HG03354 (cell line): ENCODE data around the gene ZDHHC18.
"Not testable (repeated sequence)": the region's sequence is repeated elsewhere in the genome, so short reads cannot be mapped to it uniquely, and the experiment has no call there.

Experiments
- ATAC-seq: cut with Tn5 transposase; IDR thresholded peaks from one replicate; pipeline ENCODE4 v1.9.1; 2021; ENCODE audit warnings: mild to moderate bottlenecking; ENCODE audit not compliant: unreplicated experiment, poor library complexity, severe bottlenecking

ZDHHC18 gene

DNA sequence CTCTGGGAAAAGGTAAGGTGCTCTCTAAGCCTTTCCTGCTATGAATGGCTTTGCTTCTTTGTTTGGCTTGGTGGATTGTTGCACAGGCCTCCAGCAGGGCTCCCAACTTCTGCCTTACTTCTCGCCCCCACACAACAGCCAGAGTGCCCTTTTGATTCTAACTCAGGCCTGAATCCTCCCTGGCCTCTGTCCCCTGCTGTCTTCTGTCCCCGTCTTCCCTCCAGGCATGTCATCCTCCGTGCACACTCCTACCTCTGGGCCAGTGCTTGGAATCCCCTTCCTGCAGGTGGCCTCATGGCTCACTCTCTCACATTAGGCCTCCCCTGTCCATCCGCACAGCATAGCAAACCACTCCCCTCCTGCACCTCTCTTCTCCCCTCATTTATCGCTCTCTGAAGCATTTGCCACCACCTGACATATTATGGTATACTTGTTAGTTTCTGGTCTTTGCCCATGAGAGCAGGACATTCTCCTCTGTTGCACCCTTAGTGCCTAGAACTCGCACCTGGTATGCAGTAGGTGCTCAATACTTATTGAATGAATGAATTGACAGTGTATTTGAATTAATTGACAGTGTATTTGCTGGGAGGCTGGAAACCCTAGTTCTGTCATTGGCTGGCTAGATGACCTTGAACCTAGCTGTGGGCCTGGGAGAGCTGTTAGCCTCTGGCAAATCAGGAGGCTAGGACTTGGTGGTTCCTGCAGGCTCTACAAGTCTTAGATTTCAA, 2.9 kb downstream of the ZDHHC18 start:
- no peak for ATAC-seq

DNA sequence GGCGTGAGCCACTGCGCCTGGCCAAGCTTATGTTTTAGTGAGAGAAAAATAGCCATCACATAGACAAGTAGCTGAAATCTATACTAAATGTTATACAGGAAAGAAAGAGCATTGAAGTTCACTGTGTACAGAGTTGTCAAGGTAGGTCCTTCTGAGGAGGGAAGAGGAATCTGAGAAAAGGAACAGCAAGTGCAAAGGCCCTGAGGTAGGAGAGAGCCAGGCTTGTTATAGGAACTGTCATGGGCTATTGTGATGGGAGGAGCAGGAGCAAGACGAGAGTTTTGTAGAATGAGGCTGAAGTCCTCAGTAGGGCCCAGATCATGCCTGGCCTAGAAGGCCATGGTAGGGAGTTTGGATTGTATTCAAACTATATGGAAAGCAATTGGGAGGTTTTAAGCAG, 4.6 kb downstream of the ZDHHC18 start:
- no peak for ATAC-seq

DNA sequence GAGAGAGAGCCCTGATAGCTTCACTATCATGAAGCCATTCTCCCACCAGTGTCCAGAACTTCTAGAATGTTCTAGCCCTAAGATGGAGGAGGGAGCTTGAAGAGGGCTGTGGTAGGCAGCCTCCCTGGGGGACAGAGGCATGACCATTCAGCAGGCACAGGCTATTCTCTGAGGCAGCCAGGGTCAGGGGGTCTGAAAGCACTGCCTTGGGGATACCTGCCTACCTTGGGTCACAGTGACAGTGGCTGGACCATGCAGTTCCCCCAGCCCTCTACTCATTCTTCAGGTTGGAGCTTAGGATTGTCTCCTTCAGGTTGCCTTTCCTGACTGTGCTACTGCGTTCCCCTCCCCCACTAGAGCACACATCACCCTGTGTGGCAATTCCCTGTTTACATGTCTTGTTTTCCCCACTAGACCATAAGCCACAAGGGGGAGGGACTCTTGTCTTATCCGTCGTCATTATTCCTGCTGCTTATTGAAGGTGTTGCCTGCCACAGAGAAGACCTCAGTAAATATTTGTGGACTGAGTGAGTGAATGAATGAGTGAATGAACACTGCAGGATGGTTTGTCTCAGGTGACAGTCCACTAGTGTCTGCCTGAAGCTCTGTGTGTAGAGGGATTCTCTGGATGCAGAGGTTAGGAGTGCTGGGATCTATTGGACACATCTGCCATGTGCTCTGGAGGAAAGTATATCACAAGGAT, 5.2 kb downstream of the ZDHHC18 start:
- no peak for ATAC-seq

GRCh38 chr1:26832249-26832960, 5.9 kb downstream of the ZDHHC18 start:
- ATAC-seq: no peak

DNA sequence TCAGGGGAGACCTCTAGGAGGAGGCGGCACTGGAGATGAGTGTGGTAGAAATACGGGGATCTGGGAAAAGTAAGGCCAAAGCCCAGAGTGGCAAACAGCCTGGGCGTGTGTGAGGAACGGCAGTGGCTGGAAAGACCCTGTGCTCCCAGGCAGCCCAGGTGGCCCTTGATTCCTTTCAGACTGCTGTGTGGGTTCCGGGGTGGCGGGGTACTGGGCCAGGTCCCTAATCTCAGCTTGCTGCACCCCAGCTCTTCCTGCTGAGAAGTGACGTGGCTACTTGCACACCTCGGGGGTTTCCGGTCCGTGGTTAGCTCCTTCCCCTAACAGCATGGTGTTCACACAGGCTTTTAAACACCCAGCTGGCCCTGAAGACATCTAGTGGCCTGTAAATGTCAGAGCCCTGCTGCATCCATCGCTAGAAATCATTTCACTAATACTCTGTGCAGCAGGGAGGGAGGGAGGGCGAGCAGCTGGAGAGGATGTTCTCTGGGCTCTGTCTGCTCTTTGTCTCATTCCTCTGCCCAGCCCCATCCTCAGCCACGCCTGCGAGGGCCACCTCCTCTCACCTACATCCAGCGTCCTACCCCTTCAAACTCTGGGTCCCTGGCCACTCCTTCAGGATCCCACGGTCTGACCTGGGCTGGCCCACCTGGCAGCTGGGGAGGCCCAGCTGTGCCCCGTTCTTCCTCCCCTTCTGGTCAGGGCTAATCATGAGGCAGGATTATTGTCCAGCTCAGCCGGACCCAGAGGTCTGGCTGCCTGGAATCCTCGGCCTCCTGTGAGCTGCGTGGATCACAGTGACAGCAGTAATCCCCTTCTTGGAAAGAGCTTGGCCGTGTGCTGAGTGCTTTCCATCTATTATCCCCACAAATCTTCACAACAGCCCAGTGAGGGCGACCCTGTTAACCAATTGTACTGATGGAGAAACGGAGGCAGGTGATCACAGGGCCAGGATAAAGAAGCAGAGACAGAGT, 7.2 kb downstream of the ZDHHC18 start:
- ATAC-seq: peak; percentile 85

DNA sequence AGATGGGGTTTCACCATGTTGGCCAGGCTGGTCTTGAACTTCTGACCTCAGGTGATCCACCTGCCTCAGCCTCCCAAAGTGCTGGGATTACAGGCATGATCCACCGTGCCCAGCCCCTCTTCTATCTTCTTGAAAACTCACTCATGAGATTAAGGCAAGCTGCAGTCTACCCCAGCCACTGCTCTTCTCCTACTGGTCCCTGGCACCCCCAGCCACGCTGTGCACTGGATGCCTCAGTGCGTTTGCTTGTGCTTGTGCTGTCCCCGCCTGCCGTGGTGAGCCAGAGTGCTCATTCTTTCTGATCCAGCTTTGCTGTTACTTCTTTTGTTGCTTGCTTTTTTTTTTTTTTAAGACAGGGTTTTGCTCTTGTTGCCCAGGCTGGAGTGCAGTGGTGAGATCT, 11.2 kb downstream of the ZDHHC18 start:
- ATAC-seq: not testable (repeated sequence)

GRCh38 chr1:26838474-26839338, 12.2 kb downstream of the ZDHHC18 start:
- ATAC-seq: peak; percentile 93

DNA sequence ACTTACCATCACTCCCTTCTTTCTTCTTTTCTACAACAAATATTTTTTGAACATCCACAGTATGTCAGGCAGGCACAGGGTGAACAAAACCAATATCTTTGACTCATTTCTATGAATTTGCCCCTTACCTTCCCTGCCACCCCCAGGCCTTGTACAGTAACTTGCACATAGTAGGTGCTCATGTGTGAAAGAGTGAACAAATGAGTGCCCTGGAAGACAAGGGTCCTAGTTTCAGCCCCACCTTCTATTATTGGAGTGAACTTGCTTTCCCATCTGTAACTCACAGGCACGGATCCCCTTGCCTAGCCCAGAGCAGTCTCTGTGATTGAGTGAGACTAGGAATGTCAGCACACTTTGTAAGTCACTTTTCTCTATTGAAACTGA, 12.8 kb downstream of the ZDHHC18 start:
- peak; percentile 19 for ATAC-seq

DNA sequence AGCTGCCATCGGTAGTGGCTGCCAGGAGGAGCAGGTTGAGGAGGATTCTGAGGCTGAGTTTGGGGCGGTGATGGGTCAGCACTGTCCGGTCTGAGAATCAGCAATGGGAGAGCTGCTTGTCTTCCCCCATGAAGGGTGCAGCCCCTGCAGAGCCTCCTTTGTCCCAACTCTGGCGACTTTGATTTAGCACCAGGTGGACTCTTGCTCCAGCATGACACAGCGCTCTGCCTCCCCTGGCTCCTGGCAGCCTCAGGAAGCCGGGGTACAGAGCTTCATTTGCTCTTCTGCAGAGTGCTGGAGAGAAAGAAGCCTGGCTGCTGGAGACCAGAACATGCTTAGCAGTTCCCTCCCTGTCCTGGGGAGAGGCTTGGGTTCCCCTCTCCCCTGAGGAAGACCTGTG, 13.3 kb downstream of the ZDHHC18 start:
- no peak for ATAC-seq

DNA sequence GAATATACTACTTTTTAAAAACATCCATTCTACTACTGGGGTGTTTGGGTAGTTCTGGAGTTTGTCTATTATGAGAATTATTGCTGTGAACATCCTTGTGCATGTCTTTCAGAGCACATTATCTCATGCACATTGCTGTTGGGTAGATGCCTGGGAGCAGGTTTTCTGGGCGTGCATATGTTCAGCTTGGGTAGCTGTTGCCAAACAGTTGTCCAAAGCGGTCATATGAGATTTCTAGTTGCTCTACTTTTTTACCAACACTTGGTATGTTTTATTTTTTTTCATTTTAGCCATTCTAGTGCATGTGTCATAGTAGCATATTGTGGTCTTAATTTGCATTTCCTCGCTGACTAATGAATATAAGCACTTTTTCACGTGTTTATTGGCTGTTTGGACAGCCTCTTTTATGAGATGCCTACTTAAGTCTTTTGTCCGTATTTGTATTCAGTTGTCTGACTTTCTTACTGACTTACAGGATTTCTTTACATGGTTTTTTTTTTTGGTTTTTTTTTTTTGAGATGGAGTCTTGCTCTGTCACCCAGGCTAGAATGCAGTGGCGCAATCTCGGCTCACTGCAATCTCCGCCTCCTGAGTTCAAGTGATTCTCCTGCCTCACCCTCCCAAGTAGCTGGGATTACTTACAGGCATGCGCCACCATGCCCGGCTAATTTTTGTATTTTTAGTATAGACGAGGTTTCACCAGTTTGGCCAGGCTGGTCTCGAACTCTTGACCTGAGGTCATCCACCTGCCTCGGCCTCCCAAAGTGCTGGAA, 18.1 kb downstream of the ZDHHC18 start:
- ATAC-seq: no peak

- ATAC-seq: not testable (repeated sequence)
Measured at GRCh38 chr1:26847826-26848225, 21.3 kb downstream of the ZDHHC18 start.

GRCh38 chr1:26848499-26848898, 22.0 kb downstream of the ZDHHC18 start:
- ATAC-seq: no peak

- no peak for ATAC-seq
Measured at GRCh38 chr1:26848941-26849774, 22.7 kb downstream of the ZDHHC18 start.

GRCh38 chr1:26851106-26851684, 24.7 kb downstream of the ZDHHC18 start:
- ATAC-seq: no peak

DNA sequence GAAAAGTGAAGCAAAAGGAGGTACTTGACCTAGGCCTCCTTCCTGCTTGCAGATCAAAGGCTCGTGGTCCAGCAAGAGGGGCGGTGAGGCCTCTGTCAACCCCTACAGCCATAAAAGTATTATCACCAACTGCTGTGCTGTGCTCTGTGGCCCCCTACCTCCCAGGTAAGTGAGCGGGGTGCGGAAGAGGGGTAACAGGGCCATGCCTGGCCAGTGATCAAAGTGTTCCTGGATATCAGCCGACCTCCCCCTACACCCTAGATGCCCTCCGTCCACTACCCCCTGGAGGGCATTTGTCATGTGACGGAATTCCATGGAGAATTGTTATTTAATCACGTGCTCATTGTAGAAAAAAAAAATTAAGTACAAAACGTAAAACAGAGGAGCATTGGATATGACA, 26.2 kb downstream of the ZDHHC18 start:
- no peak for ATAC-seq

DNA sequence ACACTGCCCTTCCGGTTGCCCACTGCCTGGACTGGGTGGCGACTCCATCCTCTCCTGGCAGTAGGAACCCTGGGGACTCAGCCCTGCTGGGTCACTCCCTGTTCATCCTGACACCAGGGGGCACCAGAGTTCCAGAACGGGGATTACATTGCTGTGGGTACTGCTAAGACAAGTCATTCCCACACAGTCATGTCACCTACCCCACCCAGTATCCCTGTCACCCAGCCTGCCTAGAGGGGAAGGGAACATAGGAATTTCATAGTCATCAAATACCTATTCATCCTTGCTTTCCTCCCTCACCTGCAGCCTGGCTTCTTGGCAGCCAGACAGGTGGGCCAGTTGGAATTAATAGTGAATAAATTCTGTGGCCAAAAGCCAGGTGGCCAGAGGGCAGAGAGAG, 26.7 kb downstream of the ZDHHC18 start:
- ATAC-seq: no peak

- ATAC-seq: no peak
Measured at GRCh38 chr1:26853600-26853999, 27.1 kb downstream of the ZDHHC18 start.
